H9 (cell line): Measurements from ENCODE around the gene ANKRD40. TPM values are rescaled to one million over a fixed set of nuclear protein-coding genes. Genes with fewer than 3 reads are reported as not detected.

Source experiments
- DNase-seq: peaks from one replicate; pipeline ENCODE4 v3.0.0-alpha.2; 2017
- H2AFZ ChIP-seq: one replicate; pipeline ENCODE4 v1.6.1; 2013; ENCODE audit warnings: mild to moderate bottlenecking, low read length, control low read depth, moderate library complexity
- H2AK5ac ChIP-seq: 2 replicates; pipeline ENCODE4 v1.6.1; 2013; ENCODE audit warnings: low read length, control low read depth, mixed read lengths; ENCODE audit not compliant: insufficient read length
- H2BK120ac ChIP-seq: one replicate; pipeline ENCODE4 v1.6.1; 2013; ENCODE audit warnings: low read depth, mild to moderate bottlenecking, low read length, control low read depth, inconsistent platforms; ENCODE audit not compliant: poor library complexity, severe bottlenecking
- H2BK12ac ChIP-seq: 2 replicates; pipeline ENCODE4 v1.6.1; 2013; ENCODE audit warnings: low read length, control low read depth, mixed read lengths, low read depth; ENCODE audit not compliant: insufficient read length
- H2BK15ac ChIP-seq: 2 replicates; pipeline ENCODE4 v1.6.1; 2013; ENCODE audit warnings: low read depth, low read length, control low read depth
- H2BK20ac ChIP-seq: one replicate; pipeline ENCODE4 v1.6.1; 2013; ENCODE audit warnings: low read depth, mild to moderate bottlenecking, low read length, control low read depth, inconsistent platforms; ENCODE audit not compliant: poor library complexity, severe bottlenecking
- H2BK5ac ChIP-seq: 2 replicates; pipeline ENCODE4 v1.6.1; 2013; ENCODE audit warnings: low read length, control low read depth, mixed read lengths; ENCODE audit not compliant: insufficient read length
- H3K14ac ChIP-seq: 2 replicates; pipeline ENCODE4 v1.6.1; 2013; ENCODE audit warnings: low read length, control low read depth; ENCODE audit not compliant: insufficient read depth
- H3K18ac ChIP-seq: 2 replicates; pipeline ENCODE4 v1.6.1; 2013; ENCODE audit warnings: low read depth, mild to moderate bottlenecking, mixed read lengths, low read length, control low read depth; ENCODE audit not compliant: insufficient read length
- H3K23ac ChIP-seq: 2 replicates; pipeline ENCODE4 v1.6.1; 2013; ENCODE audit warnings: low read length, control low read depth, mixed read lengths, low read depth; ENCODE audit not compliant: insufficient read length
- H3K23me2 ChIP-seq: 2 replicates; pipeline ENCODE4 v1.6.1; 2013; ENCODE audit warnings: low read depth, mild to moderate bottlenecking, mixed read lengths, low read length, control low read depth; ENCODE audit not compliant: insufficient read length, poor library complexity, severe bottlenecking
- H3K27ac ChIP-seq: 2 replicates; pipeline ENCODE4 v1.5.1; 2013; ENCODE audit warnings: low read length, control low read depth, mixed read lengths, low read depth; ENCODE audit not compliant: insufficient read length
- H3K27me3 ChIP-seq: 2 replicates; pipeline ENCODE4 v1.6.1; 2013; ENCODE audit warnings: low read length, control low read depth, inconsistent platforms; ENCODE audit not compliant: insufficient read depth
- H3K4ac ChIP-seq: 2 replicates; pipeline ENCODE4 v1.6.1; 2013; ENCODE audit warnings: low read depth, mild to moderate bottlenecking, control low read depth, inconsistent platforms, low read length, moderate library complexity
- H3K4me1 ChIP-seq: 2 replicates; pipeline ENCODE4 v1.6.1; 2013; ENCODE audit warnings: low read length, control low read depth, inconsistent platforms; ENCODE audit not compliant: insufficient read depth
- H3K4me2 ChIP-seq: 2 replicates; pipeline ENCODE4 v1.6.1; 2013; ENCODE audit warnings: low read length, control low read depth, mixed read lengths; ENCODE audit not compliant: insufficient read length, insufficient read depth
- H3K56ac ChIP-seq: 2 replicates; pipeline ENCODE4 v1.6.1; 2013; ENCODE audit warnings: low read depth, mild to moderate bottlenecking, mixed read lengths, low read length, control low read depth; ENCODE audit not compliant: insufficient read length
- H3K79me1 ChIP-seq: 2 replicates; pipeline ENCODE4 v1.6.1; 2013; ENCODE audit warnings: low read depth, mild to moderate bottlenecking, moderate library complexity, low read length, control low read depth, inconsistent platforms; ENCODE audit not compliant: insufficient read depth, poor library complexity, severe bottlenecking
- H3K79me2 ChIP-seq: 2 replicates; pipeline ENCODE4 v1.6.1; 2013; ENCODE audit warnings: low read length, control low read depth, inconsistent platforms; ENCODE audit not compliant: insufficient read depth
- H3K9ac ChIP-seq: 2 replicates; pipeline ENCODE4 v1.6.1; 2013; ENCODE audit warnings: low read length, control low read depth, mixed read lengths; ENCODE audit not compliant: insufficient read length; ENCODE audit errors: extremely low read depth
- H3K9me3 ChIP-seq: one replicate; pipeline ENCODE4 v1.6.1; 2013; ENCODE audit warnings: low read depth, low read length, inconsistent platforms; ENCODE audit not compliant: control insufficient read depth
- H3T11ph ChIP-seq: one replicate; pipeline ENCODE4 v1.6.1; 2013; ENCODE audit warnings: mild to moderate bottlenecking, low read length, control low read depth, inconsistent platforms
- H4K20me1 ChIP-seq: one replicate; pipeline ENCODE4 v1.6.1; 2013; ENCODE audit not compliant: control insufficient read depth, insufficient read length, insufficient read depth
- H4K5ac ChIP-seq: 2 replicates; pipeline ENCODE4 v1.6.1; 2013; ENCODE audit warnings: low read depth, mild to moderate bottlenecking, mixed read lengths, low read length, control low read depth; ENCODE audit not compliant: insufficient read length
- H4K8ac ChIP-seq: replicated peaks from 2 replicates; pipeline ENCODE4 v1.6.1; 2013; ENCODE audit warnings: low read length, control low read depth, mixed read lengths, low read depth; ENCODE audit not compliant: insufficient read length
- H4K91ac ChIP-seq: 2 replicates; pipeline ENCODE4 v1.6.1; 2013; ENCODE audit warnings: low read depth, mild to moderate bottlenecking, moderate library complexity, mixed read lengths, low read length, control low read depth; ENCODE audit not compliant: insufficient read length
- H3K27ac Mint-ChIP-seq, 3 experiments: 2 replicates in 2 of 3; 3 replicates in 1 of 3; pipeline ENCODE4 v1.8.0; 2020 to 2021; ENCODE audit warnings: mixed read lengths in 3 of 3, mild to moderate bottlenecking in 1 of 3, moderate library complexity in 1 of 3
- H3K27me3 Mint-ChIP-seq: 2 replicates; pipeline ENCODE4 v1.8.0; 2021; ENCODE audit warnings: low read depth, mild to moderate bottlenecking, moderate library complexity, mixed read lengths
- H3K36me3 Mint-ChIP-seq, 3 experiments: 2 replicates in 2 of 3; 3 replicates in 1 of 3; pipeline ENCODE4 v1.8.0; 2020 to 2021; ENCODE audit warnings: low read depth in 3 of 3, mixed read lengths in 3 of 3; ENCODE audit not compliant: insufficient read depth in 1 of 3
- H3K4me1 Mint-ChIP-seq, 2 experiments: 2 replicates each; pipeline ENCODE4 v1.8.0; 2020; ENCODE audit warnings: mixed read lengths in 2 of 2
- H3K4me3 Mint-ChIP-seq, 2 experiments: 2 replicates in 1 of 2; 3 replicates in 1 of 2; pipeline ENCODE4 v1.8.0; 2020 to 2021; ENCODE audit warnings: mild to moderate bottlenecking in 2 of 2, mixed read lengths in 2 of 2, moderate library complexity in 1 of 2
- H3K9me3 Mint-ChIP-seq, 2 experiments: 2 replicates in 1 of 2; 3 replicates in 1 of 2; pipeline ENCODE4 v1.8.0; 2020; ENCODE audit warnings: mild to moderate bottlenecking in 2 of 2, mixed read lengths in 2 of 2, moderate library complexity in 1 of 2
- CTCF ChIP-seq: fragments of 200-600 bp; sonication (generic); conservative IDR thresholded peaks from 3 replicates; pipeline ENCODE4 v1.8.0; 2021; ENCODE audit warnings: antibody characterized with exemption, mild to moderate bottlenecking
- WGBS: extraction: QIAGEN DNeasy Blood & Tissue Kit; methylation state at CpG from one replicate; pipeline ENCODE4 v1.1.7; 2013; ENCODE audit warnings: missing lambda C conversion rate, low lambda C conversion rate, mixed read lengths; ENCODE audit not compliant: insufficient read length; ENCODE audit errors: extremely low coverage; 5-methylcytosine and 5-hydroxymethylcytosine counted together
- total RNA-seq: library from RNA; stranded (reverse); gene quantifications from 2 replicates; pipeline ENCODE4 v1.2.1, GENCODE V29; 2021

The ANKRD40 gene
- total RNA-seq, 1 experiment from 2014 or later = 54.3 TPM

- no peaks in the 10 kb centered on the region for H3K79me1 ChIP-seq
- H2BK120ac ChIP-seq = no peak overlapping the region
- no peak overlapping the region for H4K5ac ChIP-seq
- no peak overlapping the region for H3K56ac ChIP-seq
- Mint-ChIP-seq H3K36me3 (peaks cover 0 to 14% (median 8%) of the 10 kb centered on the region in 3 experiments; a peak in 6 of 7 replicates), H3K4me1 (peaks cover 27 to 28% of the 10 kb centered on the region in 2 experiments), H3K4me3 (peak overlapping the region; percentile 97 to 98), H3K27me3 (no peaks in the 10 kb centered on the region), H3K9me3 (no peaks in the 10 kb centered on the region), H3K27ac (no peak overlapping the region; a peak in 1 of 7 replicates)
- H4K91ac ChIP-seq = no peak overlapping the region
- no peak overlapping the region for H2BK15ac ChIP-seq
- H3K27ac ChIP-seq = no peak overlapping the region
- no peak overlapping the region for H3K4ac ChIP-seq
- H2BK12ac ChIP-seq = no peak overlapping the region
- peak overlapping the region; percentile 98 for H3K9ac ChIP-seq
- no peak overlapping the region for H3K14ac ChIP-seq
- H3K4me2 ChIP-seq = peak overlapping the region; percentile 59
- H3T11ph ChIP-seq = no peak overlapping the region
- no peaks in the 10 kb centered on the region for H3K27me3 ChIP-seq
- H3K23me2 ChIP-seq = peaks cover 16% of the 10 kb centered on the region
- H3K79me2 ChIP-seq = peaks cover 60% of the 10 kb centered on the region
- H2AK5ac ChIP-seq = no peak overlapping the region
- no peak for TF ChIP-seq CTCF
- peaks cover 4% of the 10 kb centered on the region; the same call in 1 of the 2 replicates for H3K4me1 ChIP-seq
- no CpG with 5 or more reads among the region's 7 CpGs for WGBS
- no peak for DNase-seq
- H3K23ac ChIP-seq = no peak overlapping the region
- no peak overlapping the region for H2BK5ac ChIP-seq
- H4K8ac ChIP-seq = no peak overlapping the region
- H2AFZ ChIP-seq = no peak overlapping the region
- no peaks in the 10 kb centered on the region for H3K9me3 ChIP-seq
- H3K18ac ChIP-seq = no peak overlapping the region
- no peak overlapping the region for H2BK20ac ChIP-seq
- no peaks in the 10 kb centered on the region for H4K20me1 ChIP-seq
These were observed 13.7 kb upstream of the ANKRD40 start for GRCh38 chr17:50721194-50722010.
